Breast epithelium (tissue), 4 donors: ENCODE results near the gene TMEM80. TPM values are rescaled to one million over a fixed set of nuclear protein-coding genes. Genes with fewer than 3 reads are reported as not detected.

Source experiments
- DNase-seq, 2 donors: peaks; one replicate each; pipeline ENCODE4 v3.0.0-alpha.2; 2019; ENCODE audit warnings: low spot score in 2 of 2
- H3K27ac ChIP-seq, 2 donors: fragments of 200-600 bp; sonication (generic) in 1 of 2; one replicate each; pipeline ENCODE4 v1.5.1; 2016 to 2019; ENCODE audit warnings: mild to moderate bottlenecking in 1 of 2
- H3K27me3 ChIP-seq, 2 donors: fragments of 200-600 bp; sonication (generic) in 1 of 2; one replicate each; pipeline versions ENCODE4 v1.5.1 to v1.6.0; 2017 to 2019; ENCODE audit warnings: control low read depth in 1 of 2, mild to moderate bottlenecking in 1 of 2
- H3K36me3 ChIP-seq: fragments of 200-600 bp; one replicate; pipeline ENCODE4 v1.5.1; 2019
- H3K4me1 ChIP-seq, 2 donors: fragments of 200-600 bp; sonication (generic); one replicate each; pipeline ENCODE4 v1.5.1; 2016 to 2019; ENCODE audit warnings: control low read depth in 1 of 2
- H3K4me3 ChIP-seq, 3 donors: fragments of 200-600 bp; sonication (generic); 1 replicate in 2 of 3; 2 replicates in 1 of 3; pipeline ENCODE4 v1.5.1; 2016 to 2019; ENCODE audit warnings: mild to moderate bottlenecking in 3 of 3, moderate library complexity in 2 of 3
- H3K9me3 ChIP-seq, 2 donors: fragments of 200-600 bp; sonication (generic) in 1 of 2; one replicate each; pipeline ENCODE4 v1.5.1; 2016 to 2019; ENCODE audit warnings: control low read depth in 1 of 2
- CTCF ChIP-seq, 3 donors: fragments of 450-650 bp; IDR thresholded peaks; one replicate each; pipeline ENCODE4 v1.5.1; 2016 to 2017; ENCODE audit warnings: antibody characterized with exemption in 3 of 3, mild to moderate bottlenecking in 3 of 3, moderate library complexity in 3 of 3
- POLR2A ChIP-seq: fragments of 450-650 bp; IDR thresholded peaks from one replicate; pipeline ENCODE4 v1.6.1; 2016; ENCODE audit warnings: antibody characterized with exemption, mild to moderate bottlenecking, moderate library complexity
- POLR2AphosphoS5 ChIP-seq, 3 donors: sonication (generic); formaldehyde crosslinking; IDR thresholded peaks; one replicate each; pipeline ENCODE4 v1.6.1; 2017; ENCODE audit warnings: antibody characterized with exemption in 3 of 3
- intact Hi-C: fragments of 100-400 bp; cut with DNase I; formaldehyde crosslinking; loops from one replicate; pipeline ENCODE4 v1.15.1; 2023; ENCODE audit warnings: low total_unique reads
- total RNA-seq, 3 donors: library from RNA; depleted of rRNA; stranded (reverse); fragments of >200 nt; gene quantifications; one replicate each; pipeline ENCODE4 v1.1.0, GENCODE V29; 2016

Gene TMEM80
- total RNA-seq, 3 donors from 2014 or later: 25.9 to 51.8 (median 29.1) TPM

GRCh38 chr11:660281-660680, 35.3 kb upstream of the TMEM80 start:
- H3K9me3 ChIP-seq: no peaks in the 10 kb centered on the region
- no peak for TF ChIP-seq CTCF (IDR thresholded peaks at IDR 0.05)
- no peak for TF ChIP-seq POLR2AphosphoS5 (IDR thresholded peaks at IDR 0.05)
- no peak for TF ChIP-seq POLR2A
- DNase-seq: no peak
- peaks cover 0 to under 1% of the 10 kb centered on the region in 2 donors for H3K4me1 ChIP-seq
- intact Hi-C loops: no loop called here
- no peaks in the 10 kb centered on the region for H3K27me3 ChIP-seq
- H3K36me3 ChIP-seq: no peaks in the 10 kb centered on the region
- H3K27ac ChIP-seq: no peak overlapping the region
- no peak overlapping the region for H3K4me3 ChIP-seq

- intact Hi-C loops: no loop called here
- DNase-seq: no peak
- H3K36me3 ChIP-seq: no peaks in the 10 kb centered on the region
These were observed 34.8 kb upstream of the TMEM80 start for GRCh38 chr11:660681-661444.

GRCh38 chr11:662689-663274, 32.8 kb upstream of the TMEM80 start:
- Histone ChIP-seq H3K9me3 (no peaks in the 10 kb centered on the region), H3K27me3 (no peaks in the 10 kb centered on the region), H3K27ac (no peak overlapping the region), H3K36me3 (no peaks in the 10 kb centered on the region), H3K4me1 (peaks cover 0 to 3% of the 10 kb centered on the region in 2 donors), H3K4me3 (no peak overlapping the region)
- DNase-seq: no peak
- TF ChIP-seq POLR2AphosphoS5 (IDR thresholded peaks at IDR 0.05) (peak in 1 of 3 donors; percentile 36), CTCF (IDR thresholded peaks at IDR 0.05) (peak; percentile 29 to 77 (median 66)), POLR2A (no peak)
- intact Hi-C loops: no loop called here

More at GRCh38 chr11:660681-661444, 34.8 kb upstream of the TMEM80 start:
- peaks cover 0 to 3% of the 10 kb centered on the region in 2 donors for H3K4me1 ChIP-seq
- H3K9me3 ChIP-seq: no peaks in the 10 kb centered on the region
- TF ChIP-seq POLR2AphosphoS5 (IDR thresholded peaks at IDR 0.05) (no peak), CTCF (IDR thresholded peaks at IDR 0.05) (no peak), POLR2A (no peak)
- H3K4me3 ChIP-seq: no peak overlapping the region
- H3K27ac ChIP-seq: no peak overlapping the region
- H3K27me3 ChIP-seq: no peaks in the 10 kb centered on the region

- DNase-seq: no peak
- peaks cover 0 to 3% of the 10 kb centered on the region in 2 donors for H3K4me1 ChIP-seq
- H3K4me3 ChIP-seq: no peak overlapping the region
- no peaks in the 10 kb centered on the region for H3K9me3 ChIP-seq
- no peaks in the 10 kb centered on the region for H3K36me3 ChIP-seq
- H3K27me3 ChIP-seq: no peaks in the 10 kb centered on the region
- TF ChIP-seq CTCF (IDR thresholded peaks at IDR 0.05) (no peak), POLR2AphosphoS5 (IDR thresholded peaks at IDR 0.05) (no peak), POLR2A (no peak)
- peak overlapping the region; percentile 52 to 62 for H3K27ac ChIP-seq
- intact Hi-C loops: no loop called here
These were observed 30.4 kb upstream of the TMEM80 start for GRCh38 chr11:665062-665703.
